CD4-positive, alpha-beta T cell treated with Interleukin-6 for 4 hours (primary cell): ENCODE data around the gene SURF1.
"Not testable (repeated sequence)": the region's sequence is repeated elsewhere in the genome, so short reads cannot be mapped to it uniquely, and the experiment has no call there.

Experiments
- DNase-seq: peaks from one replicate; pipeline ENCODE4 v3.0.0-alpha.2; 2020; ENCODE audit warnings: mixed read lengths

Gene SURF1

DNA sequence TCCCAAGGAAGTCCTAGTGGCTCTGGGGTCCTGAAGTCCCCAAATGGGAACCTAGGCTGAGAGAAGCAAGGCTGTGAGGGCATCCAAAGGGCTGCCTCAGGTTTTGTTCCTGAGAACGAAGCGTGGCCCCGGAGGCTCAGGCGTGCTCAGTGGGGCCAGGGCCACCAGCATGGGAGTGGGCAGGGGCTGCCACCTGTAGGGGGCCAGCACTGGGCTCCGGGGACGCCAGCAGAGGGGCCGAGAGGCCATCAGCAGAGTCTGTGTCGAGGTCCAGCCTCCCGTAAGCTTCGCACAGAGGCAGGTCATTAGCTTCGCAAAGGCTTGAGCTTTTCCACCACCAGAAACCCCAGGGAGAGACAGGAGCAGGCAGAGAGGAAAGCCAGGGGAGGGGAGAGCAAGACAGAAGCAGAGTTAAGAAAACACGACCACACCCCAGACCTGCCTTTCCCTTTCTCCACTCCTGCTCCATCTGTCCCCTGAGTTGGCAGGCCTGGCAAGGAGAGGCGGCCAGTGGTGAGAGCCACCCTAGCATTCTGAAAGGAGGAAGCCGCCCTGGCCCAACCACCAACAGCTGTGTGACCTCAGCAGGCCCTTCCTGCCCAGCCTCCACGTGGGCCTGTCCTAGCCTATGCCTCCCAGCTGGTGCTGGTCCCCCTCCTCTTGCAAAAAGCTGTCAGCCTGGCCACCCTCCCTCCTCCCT, 14.8 kb downstream of the SURF1 start:
- DNase-seq, result no peak

DNA sequence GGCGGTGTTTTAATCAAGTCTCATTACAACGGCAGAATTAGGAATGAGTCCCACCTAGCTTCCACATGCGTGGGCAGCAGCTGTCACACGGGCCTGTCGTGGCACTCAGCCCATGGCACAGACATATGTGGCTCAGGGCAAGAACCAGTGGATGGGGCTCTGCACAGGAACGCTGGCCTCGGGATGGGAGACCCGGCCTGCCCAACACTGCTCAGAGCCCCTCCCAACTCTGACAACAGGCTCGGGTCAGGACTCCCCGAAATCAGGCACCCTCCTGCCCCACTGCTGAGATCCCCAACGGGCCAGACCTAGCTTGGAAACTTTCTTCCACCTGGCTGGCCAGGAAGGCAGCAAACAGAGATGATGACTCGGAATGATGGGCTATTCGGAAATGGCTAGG, 15.4 kb downstream of the SURF1 start:
- no peak for DNase-seq

DNA sequence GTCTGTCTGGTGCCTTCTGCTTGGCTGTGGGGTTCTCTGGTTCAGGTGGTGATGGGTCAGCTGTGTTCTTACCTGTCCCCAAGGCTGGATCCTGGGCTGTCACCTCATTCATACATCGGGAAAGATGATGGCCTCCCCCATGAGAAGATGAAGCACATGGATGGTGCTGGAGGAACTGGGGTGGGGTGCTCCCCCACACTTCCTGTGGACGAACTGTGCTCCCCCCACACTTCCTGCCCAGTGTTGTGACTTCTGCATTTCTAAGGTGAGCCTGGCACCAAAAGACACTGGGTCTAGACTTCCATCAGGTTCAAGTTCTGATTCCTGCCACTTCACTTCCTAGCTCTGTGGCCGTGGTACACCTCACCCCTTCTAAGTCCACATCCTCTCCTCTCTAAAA, 16.0 kb downstream of the SURF1 start:
- no peak for DNase-seq

DNA sequence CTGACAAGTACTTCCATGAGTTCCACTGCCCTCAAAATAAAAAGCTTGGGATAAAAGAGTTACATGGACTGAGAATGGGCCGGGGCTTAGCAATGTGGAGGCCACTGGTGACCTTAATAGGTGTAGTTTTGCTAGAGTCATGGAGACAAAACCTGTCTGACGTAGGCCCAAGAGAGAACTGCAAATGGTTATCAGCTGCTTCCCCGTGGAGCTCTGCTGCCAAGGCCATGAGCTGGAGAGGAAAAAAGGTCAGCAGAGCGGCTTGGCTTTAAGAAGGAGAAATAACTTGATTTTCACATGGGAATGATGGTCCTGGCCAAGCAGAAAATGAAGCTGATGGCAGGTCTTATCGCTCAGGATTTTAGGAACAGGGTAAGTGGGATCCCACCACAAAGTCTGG, 16.6 kb downstream of the SURF1 start:
- no peak for DNase-seq

DNA sequence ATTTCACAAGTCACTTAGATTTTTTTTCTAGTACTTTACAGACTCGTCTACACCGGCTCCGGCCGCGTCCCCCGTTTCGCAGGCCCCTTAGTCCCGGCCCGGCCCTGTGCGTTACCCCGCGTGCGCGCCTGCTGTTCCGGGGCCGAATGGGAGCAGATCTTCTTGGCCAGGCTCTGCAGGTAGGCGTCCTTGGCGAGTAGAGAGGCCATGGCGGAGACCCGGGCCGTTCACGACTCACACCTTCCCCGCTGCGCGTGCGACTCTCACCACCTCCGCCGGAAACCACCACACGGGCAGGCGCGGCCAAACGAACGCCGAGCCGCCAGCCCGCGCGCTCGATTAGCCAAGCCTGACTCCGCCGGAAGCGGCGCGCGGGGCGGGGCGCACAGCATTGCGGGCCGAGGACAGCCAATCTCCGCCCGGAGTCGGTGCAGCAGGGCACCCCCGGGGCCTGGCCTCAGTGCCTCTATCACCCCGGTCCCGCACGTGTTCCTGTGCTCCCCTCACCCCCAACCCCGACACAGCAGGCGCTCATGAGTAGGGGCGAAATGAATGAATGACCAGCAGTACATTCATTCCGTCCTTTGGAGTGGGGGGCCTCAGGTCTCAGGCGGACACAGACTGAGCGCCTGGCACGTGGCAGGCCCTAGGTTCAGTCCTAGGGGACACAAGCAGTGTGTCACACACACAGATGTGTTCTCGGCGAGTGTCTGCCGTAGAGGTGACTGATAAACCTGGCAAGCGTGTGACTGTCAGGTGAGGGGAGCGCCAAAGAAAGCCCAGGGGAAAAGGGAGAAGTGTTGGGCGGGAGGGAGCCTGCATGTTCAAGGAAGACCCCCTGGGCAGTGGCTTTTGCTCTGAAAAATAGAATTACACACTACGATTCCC, 20.1 kb downstream of the SURF1 start, which contains the start of gene SURF6:
TSS of gene SURF6 (minus strand) at position 265 of the 888 bp plus-strand sequence. CDS start at position 209, 56 bp downstream.
- peak; percentile 94 for DNase-seq

DNA sequence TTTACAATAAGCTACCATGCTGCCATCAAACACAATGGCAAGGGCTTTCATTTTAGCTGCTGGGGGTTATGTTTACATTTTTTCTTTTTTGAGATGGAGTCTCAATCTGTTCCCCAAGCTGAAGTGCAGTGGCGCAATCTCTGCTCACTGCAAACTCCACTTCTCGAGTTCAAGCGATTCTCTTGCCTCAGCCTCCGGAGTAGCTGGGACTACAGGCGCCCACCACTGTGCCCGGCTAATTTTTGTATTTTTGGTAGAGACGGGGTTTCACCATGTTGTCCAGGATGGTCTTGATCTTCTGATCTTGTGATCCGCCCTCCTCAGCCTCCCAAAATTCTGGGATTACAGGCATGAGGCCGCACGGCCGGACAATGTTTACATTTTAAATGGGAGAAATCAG, 21.4 kb downstream of the SURF1 start:
- DNase-seq, result not testable (repeated sequence)

DNA sequence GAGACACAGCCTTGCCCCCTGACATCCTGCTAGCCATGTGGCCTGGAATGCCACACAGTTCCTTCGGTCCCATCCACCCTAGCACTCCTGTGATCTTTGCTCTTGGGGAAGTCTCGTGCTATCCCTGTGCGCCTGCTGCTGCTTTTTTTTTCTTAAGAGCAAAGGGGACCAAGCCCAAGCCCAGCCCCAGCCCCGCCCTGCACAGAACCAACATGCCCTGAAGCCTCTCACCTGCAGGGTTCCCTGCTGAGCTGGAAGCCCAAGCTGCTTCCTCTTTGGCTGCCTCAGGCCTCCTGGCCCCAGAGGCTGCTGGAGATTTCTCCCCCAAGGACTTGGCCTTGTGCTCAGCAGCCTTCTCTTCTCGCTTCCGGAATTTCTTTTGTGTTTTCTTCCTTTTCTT, 22.1 kb downstream of the SURF1 start:
- DNase-seq, result no peak

DNA sequence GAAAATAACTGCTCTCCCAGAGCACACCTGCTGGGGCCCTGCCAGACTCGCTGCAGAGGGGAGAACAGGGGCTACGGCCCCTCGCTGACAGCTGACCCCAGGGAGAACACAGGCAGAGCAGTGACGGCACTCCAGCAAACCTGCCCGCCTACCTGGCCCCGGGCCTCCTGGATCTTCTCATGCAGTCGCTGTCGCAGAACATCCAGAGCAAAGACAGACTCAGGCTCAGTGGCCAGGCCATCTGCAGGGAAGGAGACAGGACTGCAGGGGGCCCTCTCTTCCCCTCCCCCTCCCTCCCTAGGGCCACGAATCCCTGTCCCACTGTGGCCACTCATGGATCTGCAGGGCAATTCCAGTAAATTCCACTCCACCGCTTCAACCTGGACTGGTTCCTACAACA, 22.7 kb downstream of the SURF1 start:
- no peak for DNase-seq

DNA sequence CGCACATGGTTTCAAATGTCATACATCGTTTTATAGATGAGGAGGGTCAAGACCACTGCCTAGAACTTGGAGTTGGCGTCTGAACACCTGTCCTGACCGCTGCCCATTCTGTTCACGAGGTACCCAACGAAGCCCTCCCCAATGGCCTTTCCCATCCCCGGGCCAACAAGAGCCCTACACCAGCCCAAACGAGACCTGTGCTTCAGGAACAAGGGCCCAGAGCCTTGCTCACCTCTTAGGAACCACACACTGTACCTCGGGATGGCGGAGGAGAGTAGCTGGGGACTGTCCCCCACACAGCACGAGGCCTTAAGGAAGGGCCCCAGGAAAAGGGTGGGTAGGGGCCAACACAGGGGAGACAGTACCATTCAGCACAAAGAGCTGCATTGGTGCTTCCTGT, 23.3 kb downstream of the SURF1 start:
- DNase-seq, result no peak

DNA sequence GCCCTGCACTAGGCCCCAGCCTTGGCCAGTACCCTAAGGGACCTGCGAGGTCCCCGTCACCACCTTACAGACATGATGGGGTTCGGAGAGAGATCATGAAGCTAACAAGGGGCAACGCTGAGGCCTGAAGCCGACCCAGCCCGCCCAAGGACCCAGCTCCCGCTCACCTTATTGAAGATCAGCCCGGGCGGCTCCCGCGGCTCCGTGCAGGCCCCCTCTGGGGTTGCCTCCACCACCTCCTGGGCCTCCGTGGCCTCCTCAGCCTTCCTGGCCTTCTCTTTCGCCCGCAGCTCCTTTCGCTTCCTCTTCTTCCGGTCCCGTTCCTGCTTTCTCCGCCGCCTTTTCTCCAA, 23.9 kb downstream of the SURF1 start:
- DNase-seq, result no peak

DNA sequence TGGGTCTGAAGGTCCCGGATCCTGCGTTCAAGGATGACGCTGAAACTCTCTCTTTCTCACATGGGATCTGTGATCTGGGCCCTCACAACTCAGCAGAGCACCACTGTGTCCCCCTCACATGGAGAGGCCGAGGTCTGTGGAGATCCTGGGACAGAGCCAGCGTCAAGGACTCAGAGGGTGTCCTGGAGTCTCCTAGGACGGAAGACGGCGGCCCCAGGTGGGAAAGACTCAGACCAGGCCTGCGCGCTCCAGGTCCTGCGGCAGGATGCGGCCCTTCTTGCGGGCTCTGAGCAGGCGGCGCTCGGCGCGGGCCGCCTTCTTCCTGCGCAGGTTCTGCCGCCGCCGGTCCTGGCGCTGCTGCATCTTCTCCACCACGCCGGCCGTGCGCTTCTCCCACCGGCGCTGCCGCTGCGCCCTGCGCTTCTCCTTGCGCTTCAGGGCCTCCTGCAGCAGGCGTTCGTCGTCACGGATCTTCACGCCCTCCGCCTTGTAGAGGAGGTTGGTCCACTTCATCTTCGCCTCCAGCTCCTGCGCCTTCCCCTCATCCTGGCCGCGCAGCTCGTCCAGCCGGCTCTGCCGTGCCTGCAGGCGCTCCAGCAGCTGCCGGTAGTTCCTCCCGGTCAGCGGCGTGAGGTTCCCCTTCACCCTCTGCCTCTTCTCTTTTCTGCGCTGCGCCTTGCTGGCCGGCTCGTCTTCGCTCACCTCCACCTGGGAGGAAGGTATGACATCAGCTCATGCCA, 24.5 kb downstream of the SURF1 start:
- no peak for DNase-seq

DNA sequence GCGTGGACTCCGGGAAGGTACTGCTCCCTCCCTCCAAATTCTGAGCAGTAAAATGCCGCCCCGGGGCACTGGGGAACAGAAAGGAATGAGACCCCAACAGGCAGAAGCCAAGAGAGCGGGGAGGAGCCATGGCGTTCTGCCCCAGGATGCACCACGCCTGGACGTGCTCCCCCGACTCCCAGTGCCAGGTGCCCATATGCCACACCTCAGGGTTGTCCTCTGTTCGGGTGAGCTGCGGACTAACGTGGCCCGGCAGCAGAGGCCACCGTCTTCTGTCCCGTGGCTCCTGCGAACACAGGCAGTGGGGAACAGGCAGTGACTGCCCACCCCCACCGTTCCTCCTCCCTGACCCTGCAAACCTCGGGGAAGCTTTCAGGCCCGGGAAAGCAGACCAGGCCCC, 25.1 kb downstream of the SURF1 start:
- DNase-seq, result no peak

DNA sequence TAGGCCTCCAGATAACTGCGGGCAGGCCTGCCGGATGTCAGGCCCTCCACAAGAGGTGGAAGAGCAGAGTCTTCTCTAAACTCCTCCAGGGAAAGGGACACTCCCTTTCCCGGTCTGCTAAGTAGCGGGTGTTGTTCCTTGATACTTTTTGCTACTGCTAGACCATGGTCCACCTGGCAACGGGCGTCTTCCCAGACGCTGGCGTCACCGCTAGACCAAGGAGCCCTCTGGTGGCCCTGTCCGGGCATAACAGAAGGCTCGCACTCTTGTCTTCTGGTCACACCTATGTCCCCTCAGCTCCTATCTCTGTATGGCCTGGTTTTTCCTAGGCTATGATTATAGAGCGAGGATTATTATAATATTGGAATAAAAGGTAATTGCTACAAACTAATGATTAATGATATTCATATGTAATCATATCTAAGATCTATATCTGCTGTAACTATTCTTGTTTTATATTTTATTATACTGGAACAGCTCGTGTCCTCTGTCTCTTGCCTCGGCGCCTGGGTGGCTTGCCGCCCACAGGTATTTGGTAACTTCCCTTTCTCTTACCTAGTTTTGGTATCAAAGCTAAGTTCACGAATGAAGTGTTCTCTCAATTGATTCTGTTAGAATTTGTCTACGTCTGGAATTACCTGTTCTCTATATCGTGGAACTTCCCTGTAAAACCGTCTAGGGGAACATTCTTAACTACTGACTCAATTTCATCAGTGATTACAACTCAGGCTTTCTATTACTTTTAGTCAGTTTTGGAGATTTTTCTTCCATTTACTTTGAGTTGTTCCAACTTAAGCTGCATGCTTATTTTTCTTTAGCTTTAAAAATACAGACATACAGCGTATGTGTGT, 26.8 kb downstream of the SURF1 start:
- not testable (repeated sequence) for DNase-seq

DNA sequence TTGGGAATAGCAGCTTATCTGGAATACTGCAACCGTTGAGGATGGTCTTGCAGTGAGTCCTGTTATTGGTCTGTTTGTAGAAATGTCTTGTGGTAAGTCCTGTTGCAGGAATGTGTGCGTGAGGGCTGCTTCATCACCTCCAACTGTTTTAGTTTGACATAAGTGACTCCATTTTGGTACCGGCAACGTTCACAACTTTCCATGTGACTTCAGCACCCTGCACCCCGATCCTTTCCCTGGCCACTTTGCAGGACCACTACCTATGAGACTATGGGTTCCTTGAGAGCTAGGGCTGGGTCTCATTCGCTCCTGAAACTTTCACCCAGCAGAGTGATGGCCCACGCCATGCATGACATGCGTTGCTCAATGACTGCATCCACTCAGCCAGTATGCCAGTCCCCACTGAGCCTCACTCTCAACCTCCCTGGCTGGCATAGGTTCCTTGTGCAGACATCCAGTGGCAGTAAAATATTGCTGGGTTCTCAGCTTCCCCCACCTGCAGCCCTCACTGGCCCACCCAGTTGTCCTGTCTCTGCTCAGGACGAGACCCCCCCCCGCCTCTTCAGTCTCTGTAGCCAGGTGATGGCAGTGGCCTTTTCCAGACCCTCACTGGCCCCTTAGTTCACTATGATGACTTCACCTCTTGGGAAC, 28.3 kb downstream of the SURF1 start:
- DNase-seq, result no peak

DNA sequence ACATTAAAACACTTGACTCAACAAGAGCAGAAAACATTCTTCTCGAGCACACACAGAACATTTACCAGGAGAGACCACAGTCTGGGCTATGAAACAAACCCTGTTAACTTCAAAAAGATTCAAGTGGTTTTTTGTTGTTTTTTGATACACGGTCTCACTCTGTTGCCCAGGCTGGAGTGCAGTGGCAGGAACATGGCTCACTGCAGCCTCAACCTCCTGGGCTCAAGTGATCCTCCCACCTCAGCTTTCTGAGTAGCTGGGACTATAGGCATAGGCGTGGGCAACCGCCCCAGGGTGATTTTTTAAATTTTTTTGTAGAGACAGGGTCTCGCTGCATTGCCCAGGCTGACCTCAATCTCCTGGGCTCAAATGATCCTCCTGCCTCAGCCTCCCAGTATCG, 29.3 kb downstream of the SURF1 start:
- not testable (repeated sequence) for DNase-seq

DNA sequence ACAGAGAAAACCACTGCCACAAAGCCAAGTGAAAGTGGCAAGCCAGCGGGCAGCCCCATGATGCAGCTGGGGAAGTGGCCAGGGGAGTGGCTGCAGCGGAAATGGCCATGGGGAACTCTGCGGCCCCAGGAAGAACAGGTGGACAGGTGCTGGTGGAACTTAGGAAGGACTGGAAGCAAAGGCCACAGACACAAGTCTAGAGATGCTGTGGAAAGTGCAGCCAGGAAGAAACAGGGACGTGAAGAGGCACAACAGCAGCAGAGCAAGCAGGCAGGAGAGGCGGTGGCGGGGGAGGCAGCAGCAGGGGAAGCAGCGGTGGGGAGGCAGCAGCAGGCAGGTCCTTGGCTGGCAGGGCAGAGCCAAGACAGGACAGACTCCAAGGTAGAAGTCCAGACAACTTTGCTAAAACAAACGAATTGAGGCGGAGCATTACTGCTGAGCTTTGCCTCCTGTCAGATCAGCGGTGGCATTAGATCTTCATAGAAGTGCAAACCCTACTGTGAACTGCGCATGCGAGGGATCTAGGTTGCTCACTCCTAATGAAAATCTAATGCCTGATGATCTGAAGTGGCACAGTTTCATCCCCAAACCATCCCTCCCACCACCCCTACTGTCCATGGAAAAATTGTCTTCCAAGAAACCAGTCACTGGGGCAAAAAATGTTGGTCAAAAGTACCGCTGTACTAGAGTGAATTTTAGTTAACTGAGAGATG, 32.1 kb downstream of the SURF1 start:
- no peak for DNase-seq

DNA sequence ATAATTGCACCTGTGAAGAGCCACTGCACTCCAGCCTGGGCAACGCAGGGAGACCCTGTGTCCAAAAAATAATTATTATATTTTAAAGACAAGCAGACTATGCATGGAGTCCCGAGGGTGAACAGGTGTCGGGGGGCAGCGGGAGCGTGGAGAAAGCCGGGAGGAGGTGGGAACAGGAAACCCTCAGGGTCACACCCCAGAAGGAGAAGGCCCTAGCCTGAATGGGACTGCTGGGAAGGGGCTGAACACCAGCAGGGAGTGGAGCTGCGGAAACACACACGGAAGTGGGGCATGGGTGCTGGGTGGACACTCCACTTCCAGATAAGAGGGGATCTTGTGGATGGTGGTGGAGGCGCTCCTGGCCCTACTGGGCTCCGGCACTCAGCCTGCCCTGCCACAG, 33.1 kb downstream of the SURF1 start:
- no peak for DNase-seq

DNA sequence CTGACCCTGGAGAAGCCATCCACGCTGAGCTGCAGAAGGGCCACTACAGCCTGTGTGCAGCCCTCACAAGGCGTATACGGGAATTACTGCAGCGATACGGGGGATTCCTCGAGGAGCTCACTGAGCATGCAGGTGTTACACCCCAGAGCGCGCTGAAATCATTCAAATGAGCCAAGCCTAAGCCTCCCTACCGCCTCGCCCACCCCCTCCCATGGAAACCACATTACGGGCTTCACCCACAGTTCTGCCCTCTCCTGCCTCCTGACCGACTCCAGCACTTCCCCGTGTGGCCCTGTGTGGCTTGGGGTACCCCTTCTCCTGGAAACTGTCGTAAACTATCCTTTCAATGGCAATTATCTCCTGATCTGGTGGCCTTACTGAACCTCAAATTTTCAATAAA, 33.6 kb downstream of the SURF1 start:
- no peak for DNase-seq

DNA sequence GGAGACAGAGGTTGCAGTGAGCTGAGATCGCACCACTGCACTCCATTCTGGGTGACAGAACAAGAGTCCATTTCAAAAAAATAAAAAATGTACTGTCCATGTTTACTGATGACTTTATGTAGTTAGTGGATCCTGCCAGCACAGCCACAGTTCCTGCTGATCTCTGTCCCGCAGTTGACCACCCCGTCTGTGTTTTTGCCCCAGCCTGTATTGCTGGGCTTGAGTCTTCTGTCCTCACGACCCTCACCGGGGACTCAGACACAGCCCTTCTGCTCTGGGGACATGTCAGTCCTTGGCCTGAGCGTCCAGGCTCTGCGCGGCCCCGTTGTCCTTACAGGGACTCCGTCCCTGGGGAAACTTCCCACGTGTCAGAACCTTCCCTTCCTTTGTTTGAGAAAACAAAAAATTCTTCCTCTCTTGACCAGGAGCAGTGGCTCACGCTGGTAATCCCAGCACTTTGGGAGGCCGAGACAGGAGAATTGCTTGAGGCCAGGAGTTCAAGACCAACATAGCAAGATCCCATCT, 34.8 kb downstream of the SURF1 start:
- no peak for DNase-seq

DNA sequence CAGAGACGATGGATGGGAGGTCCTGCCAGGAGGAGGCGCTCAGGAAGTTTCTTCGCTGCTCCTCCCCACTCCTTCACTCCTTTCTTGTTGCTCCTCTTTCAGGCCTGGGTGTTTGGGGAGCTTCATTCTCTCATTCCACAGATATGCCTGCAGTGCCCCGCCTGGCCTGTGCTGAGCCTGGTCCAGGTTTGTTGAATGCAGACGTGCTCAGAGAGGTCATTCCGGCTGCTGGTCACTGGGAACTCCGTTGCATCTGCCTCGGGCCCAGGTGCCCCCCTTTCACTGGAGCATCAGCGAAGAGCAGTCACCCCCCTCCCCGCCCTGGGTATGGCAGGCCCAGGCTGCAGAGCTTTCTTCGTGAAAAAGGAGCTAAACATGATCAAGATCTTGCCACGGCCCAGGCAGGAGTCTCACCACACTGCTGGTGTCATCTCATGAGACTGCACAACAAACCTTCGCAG, 35.8 kb downstream of the SURF1 start:
- no peak for DNase-seq

DNA sequence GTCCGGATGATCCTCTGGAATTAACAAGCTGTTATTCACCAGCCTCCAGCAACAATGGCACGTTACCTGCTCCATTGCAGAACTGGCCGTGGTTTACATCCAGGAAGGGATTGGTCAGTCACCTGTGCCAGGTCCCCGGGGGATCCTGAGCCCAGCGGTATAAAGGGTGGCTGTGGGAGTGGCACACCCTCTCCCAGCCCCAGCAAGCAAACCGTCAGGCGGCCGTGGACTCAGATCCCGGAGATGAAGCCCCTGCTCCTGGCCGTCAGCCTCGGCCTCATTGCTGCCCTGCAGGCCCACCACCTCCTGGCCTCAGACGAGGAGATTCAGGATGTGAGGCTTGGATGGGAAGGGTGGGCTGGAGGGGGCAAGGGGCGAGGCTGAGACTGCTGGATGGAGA, 38.7 kb downstream of the SURF1 start:
- not testable (repeated sequence) for DNase-seq
